ENCODE results near the gene SNAP29.

GRCh38 chr22:20881231-20881630, 22.4 kb downstream of the SNAP29 start:
- TF ChIP-seq POLR2A (IDR thresholded peaks at IDR 0.05; ENCODE audit: low read depth, low read length) (no peak), MAX (IDR thresholded peaks at IDR 0.05; ENCODE audit: insufficient read depth, insufficient read length) (no peak), POLR2AphosphoS5 (IDR thresholded peaks at IDR 0.05; ENCODE audit: insufficient read depth, low read depth, low read length) (no peak)

Measured in endothelial cell of umbilical vein (primary cell).